Neuronal stem cell (in vitro differentiated cells): ENCODE measurements around the gene AOAH.

ENCODE experiments used
- DNase-seq: peaks from one replicate; pipeline ENCODE4 v3.0.0-alpha.2; 2013; ENCODE audit warnings: low spot score
- H2AFZ ChIP-seq: one replicate; pipeline ENCODE4 v1.6.1; 2013; ENCODE audit warnings: mild to moderate bottlenecking, low read length, inconsistent platforms
- H2AK5ac ChIP-seq: 2 replicates; pipeline ENCODE4 v1.6.1; 2013; ENCODE audit warnings: low read depth, mild to moderate bottlenecking, inconsistent platforms, low read length, moderate library complexity, mixed read lengths
- H2BK120ac ChIP-seq: 2 replicates; pipeline ENCODE4 v1.6.1; 2013; ENCODE audit warnings: low read depth, mild to moderate bottlenecking, inconsistent platforms, low read length, moderate library complexity, mixed read lengths
- H2BK12ac ChIP-seq: one replicate; pipeline ENCODE4 v1.6.1; 2013; ENCODE audit warnings: low read length, inconsistent platforms
- H2BK15ac ChIP-seq: 2 replicates; pipeline ENCODE4 v1.6.1; 2013; ENCODE audit warnings: mild to moderate bottlenecking, low read length, inconsistent platforms, mixed read lengths
- H2BK5ac ChIP-seq: one replicate; pipeline ENCODE4 v1.6.1; 2013; ENCODE audit warnings: inconsistent platforms, mild to moderate bottlenecking, low read length, moderate library complexity
- H3K14ac ChIP-seq: one replicate; pipeline ENCODE4 v1.6.1; 2013; ENCODE audit warnings: low read length, inconsistent platforms
- H3K18ac ChIP-seq: 2 replicates; pipeline ENCODE4 v1.6.1; 2013; ENCODE audit warnings: low read length, inconsistent platforms
- H3K23ac ChIP-seq: 2 replicates; pipeline ENCODE4 v1.6.1; 2013; ENCODE audit warnings: low read depth, mild to moderate bottlenecking, mixed read lengths, low read length, inconsistent platforms; ENCODE audit not compliant: poor library complexity
- H3K27ac ChIP-seq: replicated peaks from 3 replicates; pipeline ENCODE4 v1.5.1; 2013; ENCODE audit warnings: low read length, inconsistent platforms
- H3K27me3 ChIP-seq, 3 experiments: 2 replicates each; pipeline ENCODE4 v1.6.1; 2013; ENCODE audit warnings: low read length in 3 of 3, mild to moderate bottlenecking in 2 of 3, inconsistent platforms in 1 of 3, low read depth in 1 of 3, mixed read lengths in 1 of 3, moderate library complexity in 1 of 3; ENCODE audit not compliant: control insufficient read depth in 3 of 3, insufficient read depth in 3 of 3
- H3K36me3 ChIP-seq, 2 donors: replicated peaks in 1 of 2; 2 replicates each; pipeline ENCODE4 v1.6.1; 2013; ENCODE audit warnings: low read length in 2 of 2; ENCODE audit not compliant: control insufficient read depth in 2 of 2, insufficient read depth in 2 of 2
- H3K4ac ChIP-seq: 2 replicates; pipeline ENCODE4 v1.6.1; 2013; ENCODE audit warnings: inconsistent platforms, mild to moderate bottlenecking, low read length, moderate library complexity
- H3K4me1 ChIP-seq, 2 donors: 1 replicate in 1 of 2; 2 replicates in 1 of 2; pipeline ENCODE4 v1.6.1; 2013; ENCODE audit warnings: low read length in 2 of 2, low read depth in 1 of 2; ENCODE audit not compliant: control insufficient read depth in 2 of 2, insufficient read depth in 1 of 2
- H3K4me2 ChIP-seq: one replicate; pipeline ENCODE4 v1.6.1; 2013; ENCODE audit warnings: mild to moderate bottlenecking, low read length, inconsistent platforms; ENCODE audit not compliant: insufficient read depth, poor library complexity, severe bottlenecking
- H3K4me3 ChIP-seq, 2 donors: 2 replicates each; pipeline ENCODE4 v1.5.1; 2013; ENCODE audit warnings: low read length in 2 of 2, mild to moderate bottlenecking in 2 of 2, inconsistent platforms in 1 of 2, moderate library complexity in 1 of 2
- H3K79me1 ChIP-seq: one replicate; pipeline ENCODE4 v1.6.1; 2013; ENCODE audit warnings: low read depth, mild to moderate bottlenecking, inconsistent platforms, low read length, moderate library complexity
- H3K9ac ChIP-seq: one replicate; pipeline ENCODE4 v1.6.1; 2013; ENCODE audit warnings: mild to moderate bottlenecking, low read depth, low read length, inconsistent platforms; ENCODE audit not compliant: poor library complexity
- H3K9me3 ChIP-seq, 2 donors: replicated peaks in 1 of 2; 2 replicates each; pipeline versions ENCODE3 to v1.6.1; 2013; ENCODE audit warnings: low read length in 2 of 2, mild to moderate bottlenecking in 2 of 2, inconsistent platforms in 1 of 2, low read depth in 1 of 2, mixed read lengths in 1 of 2, moderate library complexity in 1 of 2; ENCODE audit not compliant: control insufficient read depth in 2 of 2, insufficient read depth in 1 of 2
- H4K8ac ChIP-seq: one replicate; pipeline ENCODE4 v1.6.1; 2013; ENCODE audit warnings: low read depth, mild to moderate bottlenecking, inconsistent platforms, low read length, moderate library complexity
- H4K91ac ChIP-seq: one replicate; pipeline ENCODE4 v1.6.1; 2013; ENCODE audit warnings: low read length, low read depth, mild to moderate bottlenecking, inconsistent platforms; ENCODE audit not compliant: poor library complexity
- WGBS, 2 donors: extraction: QIAGEN DNeasy Blood & Tissue Kit; methylation state at CpG; one replicate each; pipeline ENCODE4 v1.1.7; 2013; ENCODE audit warnings: missing lambda C conversion rate in 2 of 2, mixed read lengths in 1 of 2; ENCODE audit not compliant: insufficient read length in 2 of 2, insufficient replicate concordance in 1 of 2; ENCODE audit errors: extremely low coverage in 2 of 2; 5-methylcytosine and 5-hydroxymethylcytosine counted together

AOAH gene

DNA sequence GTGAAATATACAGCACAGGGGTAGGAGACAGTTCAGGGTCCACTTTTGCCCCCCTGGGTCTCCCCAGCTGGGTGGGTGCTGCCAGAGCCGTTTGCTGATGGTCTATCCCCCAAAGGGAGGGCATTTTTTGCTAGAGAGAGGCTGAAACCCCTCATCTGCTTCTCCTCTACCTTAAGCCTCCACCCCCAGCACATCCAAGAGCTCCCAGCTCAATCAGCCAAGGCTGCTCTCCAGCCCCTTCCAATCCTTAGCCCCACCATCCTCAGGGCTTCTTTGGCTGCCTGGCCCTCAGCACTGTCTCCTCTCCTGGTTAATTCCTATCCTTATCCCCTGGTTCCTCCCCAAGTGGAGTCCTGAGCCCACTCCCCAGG is 153.1 kb downstream of the AOAH start:
- Histone ChIP-seq H3K23ac (peak overlapping the region; percentile 47), H4K91ac (no peak overlapping the region), H3K9ac (no peak overlapping the region), H3K4me1 (peaks cover 0 to 7% of the 10 kb centered on the region in 2 donors), H2AFZ (peak overlapping the region; percentile 20), H2BK12ac (no peak overlapping the region), H3K27me3 (no peaks in the 10 kb centered on the region), H3K4ac (no peak overlapping the region), H3K9me3 (peaks cover 0 to 1% of the 10 kb centered on the region in 2 donors), H2BK5ac (no peak overlapping the region), H4K8ac (no peak overlapping the region), H3K4me3 (no peak overlapping the region), H3K79me1 (no peaks in the 10 kb centered on the region), H2BK120ac (no peak overlapping the region), H2AK5ac (no peak overlapping the region), H3K14ac (no peak overlapping the region), H2BK15ac (no peak overlapping the region), H3K27ac (no peak overlapping the region), H3K36me3 (peaks cover 0 to 1% of the 10 kb centered on the region in 2 donors), H3K4me2 (no peak overlapping the region), H3K18ac (no peak overlapping the region)
- WGBS, 2 donors, result no CpG with 5 or more reads among the region's 1 CpG
- no peak for DNase-seq

DNA sequence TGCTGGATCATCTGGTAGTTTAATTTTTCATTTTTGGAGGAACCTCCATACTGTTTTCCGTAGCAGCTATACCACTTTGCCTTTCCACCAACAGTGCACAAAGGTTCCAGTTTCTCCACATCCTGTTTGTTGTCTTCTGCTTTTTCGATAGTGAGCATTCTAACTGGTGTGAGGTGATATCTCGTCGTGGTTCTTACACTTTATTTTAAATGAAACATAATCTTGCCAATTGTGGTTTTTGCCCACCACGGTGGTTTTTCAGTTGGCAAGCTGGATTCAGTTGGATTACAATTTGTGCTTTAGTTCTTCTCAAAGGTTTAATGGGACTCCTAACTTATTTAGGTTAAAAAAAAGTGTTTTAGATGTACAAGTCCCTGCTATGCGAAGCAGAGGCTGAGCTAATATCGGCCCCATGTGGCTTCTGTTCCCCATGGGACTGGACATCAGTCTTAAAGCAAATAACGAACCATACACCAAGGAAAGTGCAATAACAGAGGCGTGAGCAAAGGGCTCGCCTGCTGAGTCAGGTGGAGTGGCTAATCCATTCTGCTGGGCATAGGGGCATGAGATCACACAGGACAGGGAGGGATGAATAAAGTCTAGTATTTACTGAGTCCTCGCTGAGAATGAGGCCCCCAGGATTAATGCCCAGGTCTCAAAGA is 153.6 kb downstream of the AOAH start:
- Histone ChIP-seq H3K27ac (no peak overlapping the region), H3K18ac (no peak overlapping the region), H3K4ac (no peak overlapping the region), H3K9ac (no peak overlapping the region), H3K9me3 (no peaks in the 10 kb centered on the region), H3K36me3 (no peaks in the 10 kb centered on the region), H3K4me3 (no peak overlapping the region), H2BK5ac (no peak overlapping the region), H4K8ac (no peak overlapping the region), H3K27me3 (no peaks in the 10 kb centered on the region), H2AK5ac (no peak overlapping the region), H2BK15ac (no peak overlapping the region), H2BK120ac (no peak overlapping the region), H3K4me2 (no peak overlapping the region), H4K91ac (no peak overlapping the region), H3K4me1 (peaks cover 0 to 7% of the 10 kb centered on the region in 2 donors), H3K14ac (no peak overlapping the region), H3K23ac (no peak overlapping the region), H3K79me1 (no peaks in the 10 kb centered on the region), H2AFZ (no peak overlapping the region), H2BK12ac (no peak overlapping the region)
- WGBS, 2 donors, result no CpG with 5 or more reads among the region's 11 CpGs
- DNase-seq, result no peak

DNA sequence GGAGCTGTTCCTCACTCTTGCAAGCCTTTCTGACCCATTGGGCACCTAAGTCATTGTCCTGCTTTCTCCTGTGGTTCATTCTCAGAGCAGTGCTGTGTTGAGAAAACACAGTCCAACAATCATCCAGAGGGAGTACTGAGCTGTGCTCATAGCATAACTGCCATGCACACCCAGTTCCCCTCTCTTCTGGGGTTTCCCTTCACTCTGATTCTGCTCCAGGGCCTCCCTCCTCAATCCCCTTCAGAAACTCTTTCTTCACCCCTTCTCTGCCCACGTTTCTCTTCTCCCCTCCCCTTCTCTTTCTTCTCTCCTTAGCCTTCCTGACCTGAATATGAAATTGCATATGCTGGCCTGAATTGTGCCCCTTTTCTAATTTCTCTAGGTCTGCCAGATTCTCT is 155.8 kb downstream of the AOAH start:
- no peaks in the 10 kb centered on the region for H3K36me3 ChIP-seq
- H3K79me1 ChIP-seq, result no peaks in the 10 kb centered on the region
- H3K4ac ChIP-seq, result no peak overlapping the region
- no peak overlapping the region for H2BK5ac ChIP-seq
- H4K91ac ChIP-seq, result no peak overlapping the region
- H2BK12ac ChIP-seq, result no peak overlapping the region
- no peak overlapping the region for H2BK15ac ChIP-seq
- H3K4me1 ChIP-seq, result peaks cover 0 to 2% of the 10 kb centered on the region in 2 donors
- WGBS, 2 donors, result no CpG with 5 or more reads among the region's 1 CpG
- DNase-seq, result no peak
- H3K4me3 ChIP-seq, result no peak overlapping the region
- no peaks in the 10 kb centered on the region for H3K27me3 ChIP-seq
- H3K9ac ChIP-seq, result no peak overlapping the region
- H2AFZ ChIP-seq, result no peak overlapping the region
- no peak overlapping the region for H3K23ac ChIP-seq
- H2BK120ac ChIP-seq, result no peak overlapping the region
- no peak overlapping the region for H3K4me2 ChIP-seq
- H3K14ac ChIP-seq, result no peak overlapping the region
- no peaks in the 10 kb centered on the region for H3K9me3 ChIP-seq
- H2AK5ac ChIP-seq, result no peak overlapping the region
- no peak overlapping the region for H3K18ac ChIP-seq
- H3K27ac ChIP-seq, result no peak overlapping the region
- no peak overlapping the region for H4K8ac ChIP-seq

GRCh38 chr7:36567699-36568451 is 156.4 kb downstream of the AOAH start:
- H4K91ac ChIP-seq, result no peak overlapping the region
- no peak overlapping the region for H2BK120ac ChIP-seq
- H3K27me3 ChIP-seq, result no peaks in the 10 kb centered on the region
- no peak overlapping the region for H2BK5ac ChIP-seq
- H2AK5ac ChIP-seq, result no peak overlapping the region
- H3K4ac ChIP-seq, result no peak overlapping the region
- DNase-seq, result no peak
- no peaks in the 10 kb centered on the region for H3K36me3 ChIP-seq
- H3K18ac ChIP-seq, result no peak overlapping the region
- no peak overlapping the region for H3K27ac ChIP-seq
- no peaks in the 10 kb centered on the region for H3K79me1 ChIP-seq
- no peak overlapping the region for H3K4me3 ChIP-seq
- H3K4me2 ChIP-seq, result no peak overlapping the region
- H3K9me3 ChIP-seq, result no peaks in the 10 kb centered on the region
- H3K4me1 ChIP-seq, result peaks cover 0 to 2% of the 10 kb centered on the region in 2 donors
- no peak overlapping the region for H2BK15ac ChIP-seq
- H3K14ac ChIP-seq, result no peak overlapping the region
- no peak overlapping the region for H3K9ac ChIP-seq
- no CpG with 5 or more reads among the region's 7 CpGs for WGBS, 2 donors
- no peak overlapping the region for H2BK12ac ChIP-seq
- H4K8ac ChIP-seq, result no peak overlapping the region
- no peak overlapping the region for H2AFZ ChIP-seq
- no peak overlapping the region for H3K23ac ChIP-seq
